Ramos (cell line): ENCODE measurements around the gene AAMDC.
"Not testable (repeated sequence)": the region's sequence is repeated elsewhere in the genome, so short reads cannot be mapped to it uniquely, and the experiment has no call there.

Experiments
- in situ Hi-C: fragments of 300-500 bp; cut with MboI; formaldehyde crosslinking; loops from one replicate; pipeline ENCODE4 v1.14.3; 2022; ENCODE audit warnings: low sequenced_read_pairs; ENCODE audit not compliant: unreplicated experiment

Gene AAMDC

GRCh38 chr11:77882396-77882795 is 61.5 kb downstream of the AAMDC start:
- in situ Hi-C loops, result no loop called here

- in situ Hi-C loops, result no loop called here
Measured at GRCh38 chr11:77883775-77884174, 62.8 kb downstream of the AAMDC start.

GRCh38 chr11:77884186-77884828 is 63.4 kb downstream of the AAMDC start:
- in situ Hi-C loops, result no loop called here

- in situ Hi-C loops, result no loop called here
Measured at GRCh38 chr11:77884829-77885190, 63.9 kb downstream of the AAMDC start.

- in situ Hi-C loops, result no loop called here
Measured at GRCh38 chr11:77886401-77886800, 65.5 kb downstream of the AAMDC start.

GRCh38 chr11:77889045-77889444 is 68.1 kb downstream of the AAMDC start:
- in situ Hi-C loops, result not testable (repeated sequence)

GRCh38 chr11:77890100-77890614 is 69.2 kb downstream of the AAMDC start:
- in situ Hi-C loops, result not testable (repeated sequence)

GRCh38 chr11:77890619-77891056 is 69.7 kb downstream of the AAMDC start:
- in situ Hi-C loops, result not testable (repeated sequence)

- in situ Hi-C loops, result not testable (repeated sequence)
Measured at GRCh38 chr11:77891256-77891655, 70.3 kb downstream of the AAMDC start.

GRCh38 chr11:77891703-77892102 is 70.8 kb downstream of the AAMDC start:
- in situ Hi-C loops, result not testable (repeated sequence)

- in situ Hi-C loops, result not testable (repeated sequence)
Measured at GRCh38 chr11:77894949-77895348, 74.0 kb downstream of the AAMDC start.

GRCh38 chr11:77908835-77909234 is 87.9 kb downstream of the AAMDC start:
- in situ Hi-C loops, result no loop called here

GRCh38 chr11:77909277-77909676 is 88.3 kb downstream of the AAMDC start:
- in situ Hi-C loops, result no loop called here

GRCh38 chr11:77910828-77911227 is 89.9 kb downstream of the AAMDC start:
- in situ Hi-C loops, result not testable (repeated sequence)

- in situ Hi-C loops, result not testable (repeated sequence)
Measured at GRCh38 chr11:77913608-77914306, 92.8 kb downstream of the AAMDC start.

- in situ Hi-C loops, result not testable (repeated sequence)
Measured at GRCh38 chr11:77914307-77914791, 93.4 kb downstream of the AAMDC start.

GRCh38 chr11:77917713-77918112 is 96.8 kb downstream of the AAMDC start:
- in situ Hi-C loops, result not testable (repeated sequence)
